HepG2 (cell line): ENCODE data around the gene ACADSB. TPM values are rescaled to one million over a fixed set of nuclear protein-coding genes. Genes with fewer than 3 reads are reported as not detected.

Experiments used
- ATM ChIP-seq: fragments of 450-650 bp; IDR thresholded peaks from 2 replicates; pipeline ENCODE4 v1.7.1; 2017; ENCODE audit warnings: mild to moderate bottlenecking, borderline replicate concordance
- CC2D1A ChIP-seq: sonication (generic); formaldehyde crosslinking; IDR thresholded peaks from 2 replicates; pipeline ENCODE4 v1.8.1; 2023; ENCODE audit warnings: mild to moderate bottlenecking, missing genetic modification reagents
- FOXA1 ChIP-seq, 2 experiments: fragments of 450-650 bp in 1 of 2; sonication (generic) in 1 of 2; formaldehyde crosslinking in 1 of 2; IDR thresholded peaks; 2 replicates each; pipeline versions ENCODE4 v1.4.0 to v1.6.1; 2016 to 2020; ENCODE audit warnings: missing genetic modification reagents in 1 of 2
- GTF3A ChIP-seq: sonication (generic); formaldehyde crosslinking; conservative IDR thresholded peaks from 2 replicates; pipeline ENCODE4 v1.4.0; 2020; ENCODE audit warnings: mild to moderate bottlenecking, missing genetic modification reagents
- HDAC1 ChIP-seq: sonication (generic); formaldehyde crosslinking; IDR thresholded peaks from 2 replicates; pipeline ENCODE4 v1.5.1; 2020; ENCODE audit warnings: mild to moderate bottlenecking, missing genetic modification reagents
- KAT8 ChIP-seq: IDR thresholded peaks from 2 replicates; pipeline ENCODE4 v1.6.1; 2016; ENCODE audit warnings: missing genetic modification reagents, missing compliant biosample characterization
- MAFG ChIP-seq: sonication (generic); formaldehyde crosslinking; IDR thresholded peaks from 2 replicates; pipeline ENCODE4 v1.5.1; 2020; ENCODE audit warnings: mild to moderate bottlenecking, missing genetic modification reagents
- MTF1 ChIP-seq: sonication (generic); formaldehyde crosslinking; IDR thresholded peaks from 2 replicates; pipeline ENCODE4 v1.5.0; 2020; ENCODE audit warnings: missing genetic modification reagents
- NRL ChIP-seq: sonication (generic); formaldehyde crosslinking; IDR thresholded peaks from 2 replicates; pipeline ENCODE4 v1.5.0; 2020; ENCODE audit warnings: missing genetic modification reagents, mild to moderate bottlenecking, moderate library complexity, borderline replicate concordance
- PHF20 ChIP-seq: sonication (generic); formaldehyde crosslinking; IDR thresholded peaks from 2 replicates; pipeline ENCODE4 v1.5.0; 2020; ENCODE audit warnings: mild to moderate bottlenecking, missing genetic modification reagents
- RAD21 ChIP-seq: fragments of 450-650 bp; formaldehyde crosslinking; IDR thresholded peaks from 2 replicates; pipeline ENCODE4 v1.5.0; 2020; ENCODE audit warnings: mild to moderate bottlenecking
- RBM39 ChIP-seq: fragments of 200-400 bp; formaldehyde crosslinking; IDR thresholded peaks from one replicate; pipeline ENCODE4 v1.6.1; 2018; ENCODE audit warnings: antibody characterized with exemption, mild to moderate bottlenecking, low read depth, low read length; ENCODE audit not compliant: poor library complexity, severe bottlenecking
- RCOR2 ChIP-seq: IDR thresholded peaks from 2 replicates; pipeline ENCODE4 v1.6.1; 2016; ENCODE audit warnings: missing biosample characterization, missing genetic modification reagents
- RFXAP ChIP-seq: sonication (generic); formaldehyde crosslinking; IDR thresholded peaks from 2 replicates; pipeline ENCODE4 v1.4.0; 2020; ENCODE audit warnings: missing genetic modification reagents, borderline replicate concordance
- TBX2 ChIP-seq: sonication (generic); formaldehyde crosslinking; IDR thresholded peaks from 2 replicates; pipeline ENCODE4 v1.5.0; 2020; ENCODE audit warnings: missing genetic modification reagents, mild to moderate bottlenecking, borderline replicate concordance
- ZBTB2 ChIP-seq: sonication (generic); formaldehyde crosslinking; IDR thresholded peaks from 2 replicates; pipeline ENCODE4 v1.8.0; 2022; ENCODE audit warnings: low read depth, missing genetic modification reagents
- ZFP36 ChIP-seq: fragments of 150-350 bp; IDR thresholded peaks from 2 replicates; pipeline ENCODE4 v1.6.1; 2018; ENCODE audit warnings: borderline replicate concordance, low read length, low read depth; ENCODE audit not compliant: partially characterized antibody
- ZNF17 ChIP-seq: sonication (generic); formaldehyde crosslinking; IDR thresholded peaks from 2 replicates; pipeline ENCODE4 v1.5.0; 2020; ENCODE audit warnings: mild to moderate bottlenecking, missing genetic modification reagents
- ZNF501 ChIP-seq: sonication (generic); formaldehyde crosslinking; IDR thresholded peaks from 2 replicates; pipeline ENCODE4 v1.5.1; 2020; ENCODE audit warnings: mild to moderate bottlenecking, moderate library complexity, missing genetic modification reagents
- ZNF572 ChIP-seq: sonication (generic); formaldehyde crosslinking; IDR thresholded peaks from 2 replicates; pipeline ENCODE4 v1.5.1; 2020; ENCODE audit warnings: mild to moderate bottlenecking, missing genetic modification reagents
- ZNF879 ChIP-seq: sonication (generic); formaldehyde crosslinking; IDR thresholded peaks from 2 replicates; pipeline ENCODE4 v1.8.1; 2023; ENCODE audit warnings: missing genetic modification reagents
- polyA plus RNA-seq, 8 experiments: library from polyadenylated mRNA; depleted of rRNA in 3 of 8; stranded (reverse) in 7 of 8; unstranded in 1 of 8; fragments of >200 nt; fragmentation: Illumina TruSeq in 4 of 8; extraction: Trizol in 4 of 8; gene quantifications; 2 replicates each; pipeline versions ENCODE4 v1.2.1 to v1.2.3, GENCODE V29; 2011 to 2016; ENCODE audit warnings: low read depth in 4 of 8, missing spikeins in 1 of 8, mixed read lengths in 1 of 8; ENCODE audit not compliant: insufficient read depth in 1 of 8
- total RNA-seq, 5 experiments: library from RNA; depleted of rRNA; stranded (reverse); fragments of >200 nt; fragmentation: Illumina TruSeq; extraction: Trizol; gene quantifications; 2 replicates each; pipeline ENCODE4 v1.2.3, GENCODE V29; 2016; ENCODE audit warnings: low read depth in 1 of 5
- TF ChIP-seq, protein P1 (sequence below): fragments of 450-650 bp; IDR thresholded peaks from 2 replicates; pipeline ENCODE4 v1.6.1; 2017; ENCODE audit warnings: mild to moderate bottlenecking
- TF ChIP-seq, protein P2 (sequence below): sonication (generic); formaldehyde crosslinking; IDR thresholded peaks from 2 replicates; pipeline ENCODE4 v1.4.0; 2020; ENCODE audit warnings: missing genetic modification reagents, borderline replicate concordance
- TF ChIP-seq, protein P3 (sequence below): sonication (generic); formaldehyde crosslinking; IDR thresholded peaks from 2 replicates; pipeline ENCODE4 v1.5.0; 2020; ENCODE audit warnings: mild to moderate bottlenecking, low read depth, missing genetic modification reagents, borderline replicate concordance

Gene ACADSB
- total and polyA plus RNA-seq, 2 of the 13 experiments (the other 11 are each of a cell fraction or from before 2014, with no cell fraction given) = 80.0 to 87.6 TPM

- TF ChIP-seq, protein P1, sequence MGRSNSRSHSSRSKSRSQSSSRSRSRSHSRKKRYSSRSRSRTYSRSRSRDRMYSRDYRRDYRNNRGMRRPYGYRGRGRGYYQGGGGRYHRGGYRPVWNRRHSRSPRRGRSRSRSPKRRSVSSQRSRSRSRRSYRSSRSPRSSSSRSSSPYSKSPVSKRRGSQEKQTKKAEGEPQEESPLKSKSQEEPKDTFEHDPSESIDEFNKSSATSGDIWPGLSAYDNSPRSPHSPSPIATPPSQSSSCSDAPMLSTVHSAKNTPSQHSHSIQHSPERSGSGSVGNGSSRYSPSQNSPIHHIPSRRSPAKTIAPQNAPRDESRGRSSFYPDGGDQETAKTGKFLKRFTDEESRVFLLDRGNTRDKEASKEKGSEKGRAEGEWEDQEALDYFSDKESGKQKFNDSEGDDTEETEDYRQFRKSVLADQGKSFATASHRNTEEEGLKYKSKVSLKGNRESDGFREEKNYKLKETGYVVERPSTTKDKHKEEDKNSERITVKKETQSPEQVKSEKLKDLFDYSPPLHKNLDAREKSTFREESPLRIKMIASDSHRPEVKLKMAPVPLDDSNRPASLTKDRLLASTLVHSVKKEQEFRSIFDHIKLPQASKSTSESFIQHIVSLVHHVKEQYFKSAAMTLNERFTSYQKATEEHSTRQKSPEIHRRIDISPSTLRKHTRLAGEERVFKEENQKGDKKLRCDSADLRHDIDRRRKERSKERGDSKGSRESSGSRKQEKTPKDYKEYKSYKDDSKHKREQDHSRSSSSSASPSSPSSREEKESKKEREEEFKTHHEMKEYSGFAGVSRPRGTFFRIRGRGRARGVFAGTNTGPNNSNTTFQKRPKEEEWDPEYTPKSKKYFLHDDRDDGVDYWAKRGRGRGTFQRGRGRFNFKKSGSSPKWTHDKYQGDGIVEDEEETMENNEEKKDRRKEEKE = no peak
- TF ChIP-seq CC2D1A (CRISPR knock-in tag) = no peak
- peak; percentile 47; the same call in 1 of the 2 replicates for TF ChIP-seq ZNF501 (CRISPR knock-in tag)
- TF ChIP-seq RBM39 = no peak
- TF ChIP-seq ZNF879 (CRISPR knock-in tag) = no peak
- no peak for TF ChIP-seq MAFG (CRISPR knock-in tag)
- no peak for TF ChIP-seq ATM
- TF ChIP-seq RCOR2 (CRISPR knock-in tag) = peak; percentile 56; the same call in 1 of the 2 replicates
- TF ChIP-seq GTF3A = no peak
- TF ChIP-seq ZFP36 = no peak
- no peak for TF ChIP-seq MTF1 (CRISPR knock-in tag)
- TF ChIP-seq, protein P2, sequence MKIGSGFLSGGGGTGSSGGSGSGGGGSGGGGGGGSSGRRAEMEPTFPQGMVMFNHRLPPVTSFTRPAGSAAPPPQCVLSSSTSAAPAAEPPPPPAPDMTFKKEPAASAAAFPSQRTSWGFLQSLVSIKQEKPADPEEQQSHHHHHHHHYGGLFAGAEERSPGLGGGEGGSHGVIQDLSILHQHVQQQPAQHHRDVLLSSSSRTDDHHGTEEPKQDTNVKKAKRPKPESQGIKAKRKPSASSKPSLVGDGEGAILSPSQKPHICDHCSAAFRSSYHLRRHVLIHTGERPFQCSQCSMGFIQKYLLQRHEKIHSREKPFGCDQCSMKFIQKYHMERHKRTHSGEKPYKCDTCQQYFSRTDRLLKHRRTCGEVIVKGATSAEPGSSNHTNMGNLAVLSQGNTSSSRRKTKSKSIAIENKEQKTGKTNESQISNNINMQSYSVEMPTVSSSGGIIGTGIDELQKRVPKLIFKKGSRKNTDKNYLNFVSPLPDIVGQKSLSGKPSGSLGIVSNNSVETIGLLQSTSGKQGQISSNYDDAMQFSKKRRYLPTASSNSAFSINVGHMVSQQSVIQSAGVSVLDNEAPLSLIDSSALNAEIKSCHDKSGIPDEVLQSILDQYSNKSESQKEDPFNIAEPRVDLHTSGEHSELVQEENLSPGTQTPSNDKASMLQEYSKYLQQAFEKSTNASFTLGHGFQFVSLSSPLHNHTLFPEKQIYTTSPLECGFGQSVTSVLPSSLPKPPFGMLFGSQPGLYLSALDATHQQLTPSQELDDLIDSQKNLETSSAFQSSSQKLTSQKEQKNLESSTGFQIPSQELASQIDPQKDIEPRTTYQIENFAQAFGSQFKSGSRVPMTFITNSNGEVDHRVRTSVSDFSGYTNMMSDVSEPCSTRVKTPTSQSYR = no peak
- TF ChIP-seq, protein P3, sequence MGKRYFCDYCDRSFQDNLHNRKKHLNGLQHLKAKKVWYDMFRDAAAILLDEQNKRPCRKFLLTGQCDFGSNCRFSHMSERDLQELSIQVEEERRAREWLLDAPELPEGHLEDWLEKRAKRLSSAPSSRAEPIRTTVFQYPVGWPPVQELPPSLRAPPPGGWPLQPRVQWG (CRISPR knock-in tag) = no peak
- no peak for TF ChIP-seq RFXAP (CRISPR knock-in tag)
- TF ChIP-seq HDAC1 (CRISPR knock-in tag) = peak; percentile 73; the same call in 1 of the 2 replicates
- no peak for TF ChIP-seq KAT8 (CRISPR knock-in tag)
- no peak for TF ChIP-seq ZNF17 (CRISPR knock-in tag)
- TF ChIP-seq TBX2 (CRISPR knock-in tag) = peak; percentile 56; the same call in 1 of the 2 replicates
- TF ChIP-seq ZBTB2 (CRISPR knock-in tag) = no peak
- TF ChIP-seq FOXA1 (IDR thresholded peaks at IDR 0.05) = no peak
- TF ChIP-seq FOXA1 (CRISPR knock-in tag; IDR thresholded peaks at IDR 0.05) = peak; percentile 72
- TF ChIP-seq PHF20 (CRISPR knock-in tag) = no peak
- no peak for TF ChIP-seq RAD21
- TF ChIP-seq NRL = no peak
- no peak for TF ChIP-seq ZNF572 (CRISPR knock-in tag)
Measured at GRCh38 chr10:123035467-123036086, 26.8 kb downstream of the ACADSB start (continued).
